Liver (tissue), 9 donors: ENCODE results near the gene STXBP6. TPM values are rescaled to one million over a fixed set of nuclear protein-coding genes. Genes with fewer than 3 reads are reported as not detected.

ENCODE experiments used
- DNase-seq: peaks from one replicate; pipeline ENCODE4 v3.0.0-alpha.2; 2017; ENCODE audit warnings: low spot score
- H3K27ac ChIP-seq, 2 donors: one replicate each; pipeline ENCODE4 v1.7.0; 2013; ENCODE audit warnings: inconsistent platforms in 2 of 2, low read length in 2 of 2, control low read depth in 1 of 2, low read depth in 1 of 2, mild to moderate bottlenecking in 1 of 2
- H3K27me3 ChIP-seq, 4 donors: one replicate each; pipeline versions ENCODE4 v1.6.1 to v1.7.0; 2013; ENCODE audit warnings: low read length in 3 of 4, inconsistent platforms in 1 of 4, mild to moderate bottlenecking in 1 of 4, moderate library complexity in 1 of 4; ENCODE audit not compliant: control insufficient read depth in 4 of 4, insufficient read depth in 4 of 4
- H3K36me3 ChIP-seq, 4 donors: one replicate each; pipeline versions ENCODE4 v1.6.1 to v1.7.0; 2013; ENCODE audit warnings: low read length in 3 of 4, mild to moderate bottlenecking in 3 of 4, low read depth in 1 of 4, moderate library complexity in 1 of 4; ENCODE audit not compliant: control insufficient read depth in 4 of 4, insufficient read depth in 3 of 4
- H3K4me1 ChIP-seq, 4 donors: one replicate each; pipeline versions ENCODE4 v1.6.1 to v1.7.0; 2013; ENCODE audit warnings: low read length in 3 of 4, mild to moderate bottlenecking in 3 of 4, moderate library complexity in 1 of 4; ENCODE audit not compliant: control insufficient read depth in 4 of 4, insufficient read depth in 4 of 4
- H3K4me3 ChIP-seq, 3 donors: one replicate each; pipeline versions ENCODE4 v1.6.1 to v1.7.0; 2013; ENCODE audit warnings: low read length in 3 of 3, control low read depth in 1 of 3, low read depth in 1 of 3, mild to moderate bottlenecking in 1 of 3
- H3K9ac ChIP-seq, 2 donors: one replicate each; pipeline ENCODE4 v1.7.0; 2013; ENCODE audit warnings: low read length in 2 of 2, mild to moderate bottlenecking in 2 of 2, moderate library complexity in 2 of 2, control low read depth in 1 of 2, low read depth in 1 of 2
- H3K9me3 ChIP-seq, 4 donors: one replicate each; pipeline versions ENCODE4 v1.6.1 to v1.7.0; 2013; ENCODE audit warnings: low read length in 3 of 4; ENCODE audit not compliant: control insufficient read depth in 4 of 4
- EGR1 ChIP-seq, 2 donors: IDR thresholded peaks; 2 replicates each; pipeline ENCODE4 v1.6.1; 2016 to 2018; ENCODE audit warnings: antibody characterized with exemption in 2 of 2, low read depth in 2 of 2
- FOXA1 ChIP-seq: IDR thresholded peaks from 2 replicates; pipeline ENCODE4 v1.6.1; 2016; ENCODE audit warnings: antibody characterized with exemption
- FOXA2 ChIP-seq: IDR thresholded peaks from 2 replicates; pipeline ENCODE4 v1.6.1; 2016; ENCODE audit warnings: antibody characterized with exemption
- GABPA ChIP-seq, 2 donors: IDR thresholded peaks in 1 of 2; conservative IDR thresholded peaks in 1 of 2; 2 replicates each; pipeline ENCODE4 v1.6.1; 2016; ENCODE audit warnings: antibody characterized with exemption in 2 of 2, mild to moderate bottlenecking in 1 of 2, moderate library complexity in 1 of 2
- HNF4A ChIP-seq, 2 donors: conservative IDR thresholded peaks; 2 replicates each; pipeline ENCODE4 v1.6.1; 2016; ENCODE audit warnings: antibody characterized with exemption in 2 of 2, mild to moderate bottlenecking in 2 of 2
- HNF4G ChIP-seq: IDR thresholded peaks from 2 replicates; pipeline ENCODE4 v1.6.1; 2016; ENCODE audit warnings: antibody characterized with exemption
- JUND ChIP-seq, 2 donors: IDR thresholded peaks; 2 replicates each; pipeline ENCODE4 v1.6.1; 2016; ENCODE audit warnings: antibody characterized with exemption in 2 of 2
- NR2F2 ChIP-seq: IDR thresholded peaks from 2 replicates; pipeline ENCODE4 v1.6.1; 2016; ENCODE audit warnings: antibody characterized with exemption
- RAD21 ChIP-seq, 2 donors: IDR thresholded peaks; 2 replicates each; pipeline ENCODE4 v1.6.1; 2016; ENCODE audit warnings: antibody characterized with exemption in 2 of 2, mild to moderate bottlenecking in 2 of 2
- RXRA ChIP-seq, 2 donors: IDR thresholded peaks; 2 replicates each; pipeline ENCODE4 v1.6.1; 2017 to 2018; ENCODE audit warnings: antibody characterized with exemption in 2 of 2, mild to moderate bottlenecking in 1 of 2
- SP1 ChIP-seq: IDR thresholded peaks from 2 replicates; pipeline ENCODE4 v1.6.1; 2018; ENCODE audit warnings: antibody characterized with exemption, mild to moderate bottlenecking
- TAF1 ChIP-seq: conservative IDR thresholded peaks from 2 replicates; pipeline ENCODE4 v1.6.1; 2016; ENCODE audit warnings: antibody characterized with exemption, mild to moderate bottlenecking
- YY1 ChIP-seq: IDR thresholded peaks from 2 replicates; pipeline ENCODE4 v1.6.1; 2016; ENCODE audit warnings: antibody characterized with exemption, mild to moderate bottlenecking
- WGBS: extraction: QIAGEN DNeasy Blood & Tissue Kit; methylation state at CpG from one replicate; pipeline ENCODE4 v1.1.7; 2013; 5-methylcytosine and 5-hydroxymethylcytosine counted together
- polyA plus RNA-seq, 2 donors: library from polyadenylated mRNA; stranded (reverse) in 1 of 2; unstranded in 1 of 2; fragments of 200-250 nt in 1 of 2; fragments of >200 nt in 1 of 2; fragmentation: Nextera tagmentation in 1 of 2; extraction: Ambion mirVana in 1 of 2; gene quantifications; one replicate each; pipeline versions ENCODE4 v1.2.1 to v1.2.3, GENCODE V29; 2013 to 2015
- total RNA-seq, 2 donors: library from RNA; depleted of rRNA; stranded (reverse); fragments of >200 nt; gene quantifications; one replicate each; pipeline ENCODE4 v1.2.3, GENCODE V29; 2014
- TF ChIP-seq, protein P1 (sequence below): IDR thresholded peaks from 2 replicates; pipeline ENCODE4 v1.6.1; 2016; ENCODE audit warnings: antibody characterized with exemption
- TF ChIP-seq, protein P2 (sequence below): IDR thresholded peaks from 2 replicates; pipeline ENCODE4 v1.6.1; 2016; ENCODE audit warnings: antibody characterized with exemption
- TF ChIP-seq, protein P3 (sequence below): IDR thresholded peaks from 2 replicates; pipeline ENCODE4 v1.6.1; 2016; ENCODE audit warnings: antibody characterized with exemption
- TF ChIP-seq, protein P4 (sequence below): fragments of 150-350 bp; IDR thresholded peaks from 2 replicates; pipeline ENCODE4 v1.5.1; 2017; ENCODE audit warnings: improper control_type of control experiment, low read depth, low read length; ENCODE audit not compliant: missing input control
- TF ChIP-seq, protein P5 (sequence below): IDR thresholded peaks from 2 replicates; pipeline ENCODE4 v1.6.1; 2016; ENCODE audit warnings: antibody characterized with exemption, mild to moderate bottlenecking
- donor health status: healthy.
- donor health status: healthy.
- donor health status: healthy.
- donor health status: healthy.
- donor health status: healthy.

Gene STXBP6
- total and polyA plus RNA-seq, 4 donors, result 1.4 to 3.8 (median 1.8) TPM

DNA sequence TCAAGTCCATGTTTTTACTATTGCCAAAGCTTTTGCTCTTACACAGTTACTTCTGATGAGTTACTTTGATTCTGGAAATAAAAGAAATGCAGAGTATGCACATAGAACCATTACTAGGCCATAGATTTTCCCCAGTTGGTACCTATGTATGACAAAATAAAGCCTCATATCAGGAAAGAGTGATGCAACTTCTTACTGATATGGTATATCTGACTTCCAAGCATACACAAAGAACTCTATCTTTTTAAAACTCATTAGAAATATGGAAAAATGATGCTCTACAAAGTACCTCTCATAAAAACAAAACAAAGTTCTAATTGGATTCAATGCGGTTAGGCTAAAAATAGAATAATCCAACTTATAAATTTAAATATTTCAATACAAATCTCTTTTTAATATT, 92.1 kb downstream of the STXBP6 start:
- DNase-seq, result no peak
- WGBS, result 95% methylated on average over 1 of the region's 1 CpG
- Histone ChIP-seq H3K4me1 (peaks cover 0 to 8% (median 1%) of the 10 kb centered on the region in 4 donors), H3K36me3 (no peaks in the 10 kb centered on the region), H3K9me3 (no peaks in the 10 kb centered on the region), H3K9ac (no peak overlapping the region), H3K27ac (no peak overlapping the region), H3K27me3 (no peaks in the 10 kb centered on the region), H3K4me3 (no peak overlapping the region)
- TF ChIP-seq FOXA2 (no peak), RAD21 (IDR thresholded peaks at IDR 0.05) (no peak), HNF4G (no peak), EGR1 (IDR thresholded peaks at IDR 0.05; ENCODE audit: low read depth in 2 of 2) (no peak), TAF1 (no peak), RXRA (IDR thresholded peaks at IDR 0.05) (no peak), FOXA1 (no peak), HNF4A (conservative IDR thresholded peaks at IDR 0.05) (no peak), YY1 (no peak), NR2F2 (no peak), SP1 (no peak), JUND (IDR thresholded peaks at IDR 0.05) (no peak), GABPA (IDR thresholded peaks at IDR 0.05 in 1 of 2, conservative IDR thresholded peaks at IDR 0.05 in 1 of 2) (no peak)
- TF ChIP-seq, protein P1, sequence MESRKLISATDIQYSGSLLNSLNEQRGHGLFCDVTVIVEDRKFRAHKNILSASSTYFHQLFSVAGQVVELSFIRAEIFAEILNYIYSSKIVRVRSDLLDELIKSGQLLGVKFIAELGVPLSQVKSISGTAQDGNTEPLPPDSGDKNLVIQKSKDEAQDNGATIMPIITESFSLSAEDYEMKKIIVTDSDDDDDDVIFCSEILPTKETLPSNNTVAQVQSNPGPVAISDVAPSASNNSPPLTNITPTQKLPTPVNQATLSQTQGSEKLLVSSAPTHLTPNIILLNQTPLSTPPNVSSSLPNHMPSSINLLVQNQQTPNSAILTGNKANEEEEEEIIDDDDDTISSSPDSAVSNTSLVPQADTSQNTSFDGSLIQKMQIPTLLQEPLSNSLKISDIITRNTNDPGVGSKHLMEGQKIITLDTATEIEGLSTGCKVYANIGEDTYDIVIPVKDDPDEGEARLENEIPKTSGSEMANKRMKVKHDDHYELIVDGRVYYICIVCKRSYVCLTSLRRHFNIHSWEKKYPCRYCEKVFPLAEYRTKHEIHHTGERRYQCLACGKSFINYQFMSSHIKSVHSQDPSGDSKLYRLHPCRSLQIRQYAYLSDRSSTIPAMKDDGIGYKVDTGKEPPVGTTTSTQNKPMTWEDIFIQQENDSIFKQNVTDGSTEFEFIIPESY, result no peak
- TF ChIP-seq, protein P2, sequence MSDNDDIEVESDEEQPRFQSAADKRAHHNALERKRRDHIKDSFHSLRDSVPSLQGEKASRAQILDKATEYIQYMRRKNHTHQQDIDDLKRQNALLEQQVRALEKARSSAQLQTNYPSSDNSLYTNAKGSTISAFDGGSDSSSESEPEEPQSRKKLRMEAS, result no peak
- TF ChIP-seq, protein P3, sequence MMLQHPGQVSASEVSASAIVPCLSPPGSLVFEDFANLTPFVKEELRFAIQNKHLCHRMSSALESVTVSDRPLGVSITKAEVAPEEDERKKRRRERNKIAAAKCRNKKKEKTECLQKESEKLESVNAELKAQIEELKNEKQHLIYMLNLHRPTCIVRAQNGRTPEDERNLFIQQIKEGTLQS, result no peak
- TF ChIP-seq, protein P4, sequence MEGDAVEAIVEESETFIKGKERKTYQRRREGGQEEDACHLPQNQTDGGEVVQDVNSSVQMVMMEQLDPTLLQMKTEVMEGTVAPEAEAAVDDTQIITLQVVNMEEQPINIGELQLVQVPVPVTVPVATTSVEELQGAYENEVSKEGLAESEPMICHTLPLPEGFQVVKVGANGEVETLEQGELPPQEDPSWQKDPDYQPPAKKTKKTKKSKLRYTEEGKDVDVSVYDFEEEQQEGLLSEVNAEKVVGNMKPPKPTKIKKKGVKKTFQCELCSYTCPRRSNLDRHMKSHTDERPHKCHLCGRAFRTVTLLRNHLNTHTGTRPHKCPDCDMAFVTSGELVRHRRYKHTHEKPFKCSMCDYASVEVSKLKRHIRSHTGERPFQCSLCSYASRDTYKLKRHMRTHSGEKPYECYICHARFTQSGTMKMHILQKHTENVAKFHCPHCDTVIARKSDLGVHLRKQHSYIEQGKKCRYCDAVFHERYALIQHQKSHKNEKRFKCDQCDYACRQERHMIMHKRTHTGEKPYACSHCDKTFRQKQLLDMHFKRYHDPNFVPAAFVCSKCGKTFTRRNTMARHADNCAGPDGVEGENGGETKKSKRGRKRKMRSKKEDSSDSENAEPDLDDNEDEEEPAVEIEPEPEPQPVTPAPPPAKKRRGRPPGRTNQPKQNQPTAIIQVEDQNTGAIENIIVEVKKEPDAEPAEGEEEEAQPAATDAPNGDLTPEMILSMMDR, result no peak
- TF ChIP-seq, protein P5, sequence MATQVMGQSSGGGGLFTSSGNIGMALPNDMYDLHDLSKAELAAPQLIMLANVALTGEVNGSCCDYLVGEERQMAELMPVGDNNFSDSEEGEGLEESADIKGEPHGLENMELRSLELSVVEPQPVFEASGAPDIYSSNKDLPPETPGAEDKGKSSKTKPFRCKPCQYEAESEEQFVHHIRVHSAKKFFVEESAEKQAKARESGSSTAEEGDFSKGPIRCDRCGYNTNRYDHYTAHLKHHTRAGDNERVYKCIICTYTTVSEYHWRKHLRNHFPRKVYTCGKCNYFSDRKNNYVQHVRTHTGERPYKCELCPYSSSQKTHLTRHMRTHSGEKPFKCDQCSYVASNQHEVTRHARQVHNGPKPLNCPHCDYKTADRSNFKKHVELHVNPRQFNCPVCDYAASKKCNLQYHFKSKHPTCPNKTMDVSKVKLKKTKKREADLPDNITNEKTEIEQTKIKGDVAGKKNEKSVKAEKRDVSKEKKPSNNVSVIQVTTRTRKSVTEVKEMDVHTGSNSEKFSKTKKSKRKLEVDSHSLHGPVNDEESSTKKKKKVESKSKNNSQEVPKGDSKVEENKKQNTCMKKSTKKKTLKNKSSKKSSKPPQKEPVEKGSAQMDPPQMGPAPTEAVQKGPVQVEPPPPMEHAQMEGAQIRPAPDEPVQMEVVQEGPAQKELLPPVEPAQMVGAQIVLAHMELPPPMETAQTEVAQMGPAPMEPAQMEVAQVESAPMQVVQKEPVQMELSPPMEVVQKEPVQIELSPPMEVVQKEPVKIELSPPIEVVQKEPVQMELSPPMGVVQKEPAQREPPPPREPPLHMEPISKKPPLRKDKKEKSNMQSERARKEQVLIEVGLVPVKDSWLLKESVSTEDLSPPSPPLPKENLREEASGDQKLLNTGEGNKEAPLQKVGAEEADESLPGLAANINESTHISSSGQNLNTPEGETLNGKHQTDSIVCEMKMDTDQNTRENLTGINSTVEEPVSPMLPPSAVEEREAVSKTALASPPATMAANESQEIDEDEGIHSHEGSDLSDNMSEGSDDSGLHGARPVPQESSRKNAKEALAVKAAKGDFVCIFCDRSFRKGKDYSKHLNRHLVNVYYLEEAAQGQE, result no peak
